NCI-H2196 (cell line): ENCODE measurements around the gene PALB2.

Experiments
- DNase-seq: peaks from one replicate; lab custom pipeline; 2025; ENCODE audit not compliant: unreplicated experiment; lab: John Stamatoyannopoulos, UW

The PALB2 gene

DNA sequence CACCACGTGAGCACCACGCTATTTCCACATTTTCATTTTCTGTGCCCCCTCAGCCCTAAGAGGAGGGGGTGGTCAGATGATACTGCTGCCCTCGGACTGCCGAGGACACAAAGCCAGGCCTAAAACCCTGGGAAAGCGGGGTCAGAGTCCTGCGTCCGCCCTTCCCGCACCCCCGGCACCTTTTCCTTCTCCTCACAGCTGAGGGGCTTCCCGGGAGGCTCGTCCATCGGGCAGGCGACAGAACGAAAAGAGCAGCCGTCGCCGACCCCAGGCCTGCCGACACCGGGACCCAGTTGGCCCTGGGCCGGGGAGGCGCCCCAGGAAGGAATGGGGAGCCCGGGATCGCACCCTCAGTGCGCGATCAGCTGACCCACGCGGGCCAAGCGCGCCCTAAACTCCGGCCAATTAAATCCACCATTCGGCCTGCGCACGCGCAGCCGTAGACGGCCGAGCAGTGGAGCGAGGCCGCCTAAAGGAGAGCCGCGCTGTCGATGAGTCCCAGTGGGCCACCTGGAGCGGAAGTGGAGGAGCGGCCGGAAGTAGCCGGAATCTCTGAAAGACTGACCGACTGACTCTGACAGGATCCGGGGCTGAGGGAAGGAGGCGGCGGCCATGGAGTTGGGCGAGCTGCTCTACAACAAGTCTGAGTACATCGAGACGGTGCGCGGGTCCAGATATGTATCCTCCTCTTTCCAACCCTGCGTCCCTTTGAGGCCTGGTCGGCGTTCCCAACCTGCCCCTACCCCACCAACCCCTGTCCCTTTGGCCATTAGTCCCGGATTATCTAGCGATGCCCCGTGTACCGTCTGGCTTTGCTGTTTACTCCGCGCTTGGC, at the start of gene PALB2, which contains the start of gene DCTN5:
PALB2 (minus strand) TSS at position 380 of the 835 bp plus-strand sequence; CDS start at position 227, 153 bp downstream.
DCTN5 (plus strand) TSS at position 536 of the 835 bp plus-strand sequence; CDS start at position 613, 77 bp downstream.
- peak; percentile 95 for DNase-seq

DNA sequence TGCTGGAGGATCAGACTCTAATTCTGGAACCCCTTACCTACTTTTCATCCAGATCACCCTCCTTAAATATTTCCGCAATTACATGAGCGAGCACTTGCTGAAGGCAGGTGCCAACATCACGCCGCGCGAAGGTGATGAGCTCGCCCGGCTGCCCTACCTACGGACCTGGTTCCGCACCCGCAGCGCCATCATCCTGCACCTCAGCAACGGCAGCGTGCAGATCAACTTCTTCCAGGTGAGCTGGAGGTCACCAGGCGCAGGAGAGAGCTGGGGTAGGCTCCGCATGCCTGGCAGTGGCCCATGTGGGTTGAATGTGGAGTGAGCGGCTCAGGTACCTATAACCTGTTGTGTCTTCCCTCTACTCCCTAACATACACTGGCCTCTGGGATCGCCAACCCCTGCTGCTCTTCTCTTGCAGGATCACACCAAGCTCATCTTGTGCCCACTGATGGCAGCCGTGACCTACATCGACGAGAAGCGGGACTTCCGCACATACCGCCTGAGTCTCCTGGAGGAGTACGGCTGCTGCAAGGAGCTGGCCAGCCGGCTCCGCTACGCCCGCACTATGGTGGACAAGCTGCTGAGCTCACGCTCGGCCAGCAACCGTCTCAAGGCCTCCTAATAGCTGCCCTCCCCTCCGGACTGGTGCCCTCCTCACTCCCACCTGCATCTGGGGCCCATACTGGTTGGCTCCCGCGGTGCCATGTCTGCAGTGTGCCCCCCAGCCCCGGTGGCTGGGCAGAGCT, 48.5 kb upstream of the PALB2 start:
- no peak for DNase-seq

DNA sequence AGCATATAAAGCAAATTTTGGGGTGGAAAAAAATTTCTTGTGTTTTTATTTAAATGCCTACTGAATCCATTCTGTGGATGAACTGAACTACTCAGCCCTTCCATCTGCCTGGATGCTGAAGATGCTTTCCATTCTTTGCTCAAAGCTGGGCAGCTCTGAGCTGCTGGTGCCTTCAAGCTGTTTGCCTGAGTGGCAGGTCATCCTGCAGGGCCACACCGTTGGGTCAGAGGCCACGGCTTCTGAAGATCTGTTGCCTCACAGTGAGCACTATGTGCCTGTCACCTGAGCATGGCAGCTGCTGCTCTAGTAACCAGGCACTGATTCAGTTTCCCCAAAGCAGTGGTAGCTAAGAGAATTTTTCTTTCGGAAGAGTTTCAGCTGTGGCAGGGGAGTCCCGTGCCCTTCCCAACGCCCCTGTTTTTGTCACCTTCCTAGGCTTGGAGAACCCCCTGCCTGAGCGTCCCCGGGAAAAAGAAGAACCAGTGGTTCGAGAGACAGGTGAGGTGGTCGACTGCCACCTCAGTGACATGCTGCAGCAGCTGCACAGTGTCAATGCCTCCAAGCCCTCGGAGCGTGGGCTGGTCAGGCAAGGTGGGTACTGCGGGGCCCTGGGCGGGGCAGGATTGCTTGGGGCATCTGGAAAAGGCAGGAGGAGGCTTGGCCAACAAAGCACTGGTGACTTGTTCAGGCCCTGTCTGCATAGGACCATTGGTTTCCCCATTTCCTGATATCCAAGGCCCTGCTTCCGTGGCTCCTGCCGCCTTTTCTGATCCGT, 46.1 kb upstream of the PALB2 start:
- no peak for DNase-seq

GRCh38 chr16:23683487-23683886, 42.4 kb upstream of the PALB2 start:
- no peak for DNase-seq

DNA sequence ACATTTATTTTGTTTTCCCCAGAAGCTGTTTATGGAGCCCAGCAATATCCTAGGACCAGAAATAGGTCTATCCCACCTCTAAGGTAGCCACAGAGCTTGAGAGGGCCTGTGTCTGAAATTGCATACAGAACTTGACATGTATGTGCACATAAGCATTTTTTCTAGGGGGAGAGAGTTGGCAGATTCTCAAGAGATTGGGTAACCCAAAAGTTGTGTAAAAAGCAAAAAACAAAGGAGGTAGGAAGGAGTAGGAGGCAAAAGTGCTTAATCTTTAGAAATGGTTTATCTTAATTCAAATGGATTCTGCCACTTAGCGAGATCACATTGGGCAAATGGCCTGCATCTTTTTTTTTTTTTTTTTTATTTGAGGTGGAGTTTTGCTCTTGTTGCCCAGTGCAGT, 41.1 kb upstream of the PALB2 start:
- DNase-seq: no peak

GRCh38 chr16:23679986-23680336, 38.9 kb upstream of the PALB2 start:
- DNase-seq: no peak

DNA sequence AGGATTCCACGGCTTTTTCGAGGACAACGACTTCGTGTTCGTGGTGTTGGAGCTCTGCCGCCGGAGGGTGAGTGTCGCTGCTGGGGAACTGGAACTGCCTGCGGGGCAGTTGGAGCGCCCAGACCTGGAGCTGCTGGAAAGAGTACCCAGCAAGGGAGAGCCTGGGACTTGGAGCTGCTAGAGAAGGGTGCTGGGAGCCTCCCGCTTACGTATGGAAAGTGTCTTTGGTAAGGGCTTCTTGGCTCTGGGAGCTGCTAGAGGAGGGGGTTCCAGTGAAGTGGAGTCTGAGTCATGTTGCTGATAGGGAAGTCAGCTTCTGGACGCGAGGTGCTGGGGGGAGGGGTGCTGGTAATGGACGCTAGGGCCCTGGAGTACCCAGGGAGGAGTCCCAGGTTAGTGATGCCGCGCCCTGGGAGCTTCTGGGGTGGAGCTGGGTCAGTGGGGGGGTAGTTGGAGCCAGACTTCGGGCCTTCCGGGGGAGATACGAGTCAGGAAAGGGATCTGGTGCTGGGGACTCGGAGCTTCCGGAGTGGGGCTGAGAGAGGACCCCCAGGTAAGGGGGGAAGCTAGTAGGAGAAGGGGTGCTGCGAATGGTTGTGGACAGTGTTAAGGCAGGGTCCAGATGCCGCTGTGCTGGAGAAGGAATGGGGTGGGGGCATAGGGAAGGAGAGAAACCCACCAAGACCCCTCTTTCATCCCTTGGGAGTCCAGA, 38.3 kb upstream of the PALB2 start:
- no peak for DNase-seq

DNA sequence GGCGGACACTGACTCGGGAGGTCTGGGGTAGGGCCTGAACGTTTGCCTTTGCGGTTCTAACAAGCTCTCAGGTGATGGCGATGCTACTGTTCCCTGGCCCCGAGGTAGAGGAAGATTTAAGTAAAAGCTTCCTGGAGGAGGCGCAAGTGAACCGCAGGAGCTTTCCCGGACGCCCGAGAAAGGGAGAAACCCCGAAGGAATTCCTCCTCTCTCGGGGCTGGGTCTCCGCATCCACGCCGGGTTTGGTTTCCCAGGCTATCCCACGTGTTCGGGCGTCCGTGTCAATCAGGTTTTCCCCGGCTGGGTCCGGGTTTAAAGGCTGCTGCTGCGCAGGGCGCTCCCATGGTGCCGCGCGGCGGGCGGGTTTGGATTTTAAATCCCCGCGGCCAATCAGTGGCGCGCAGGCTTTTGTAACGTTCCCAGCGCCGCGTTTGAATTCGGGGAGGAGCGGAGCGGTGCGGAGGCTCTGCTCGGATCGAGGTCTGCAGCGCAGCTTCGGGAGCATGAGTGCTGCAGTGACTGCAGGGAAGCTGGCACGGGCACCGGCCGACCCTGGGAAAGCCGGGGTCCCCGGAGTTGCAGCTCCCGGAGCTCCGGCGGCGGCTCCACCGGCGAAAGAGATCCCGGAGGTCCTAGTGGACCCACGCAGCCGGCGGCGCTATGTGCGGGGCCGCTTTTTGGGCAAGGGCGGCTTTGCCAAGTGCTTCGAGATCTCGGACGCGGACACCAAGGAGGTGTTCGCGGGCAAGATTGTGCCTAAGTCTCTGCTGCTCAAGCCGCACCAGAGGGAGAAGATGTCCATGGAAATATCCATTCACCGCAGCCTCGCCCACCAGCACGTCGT, 37.5 kb upstream of the PALB2 start, which contains the start of gene PLK1:
PLK1 (plus strand) TSS at position 460 of the 844 bp plus-strand sequence; CDS start at position 504, 44 bp downstream.
- DNase-seq: peak; percentile 90

GRCh38 chr16:23676924-23677480, 35.9 kb upstream of the PALB2 start:
- no peak for DNase-seq

- no peak for DNase-seq
These were observed 33.0 kb upstream of the PALB2 start for GRCh38 chr16:23673971-23674614.

DNA sequence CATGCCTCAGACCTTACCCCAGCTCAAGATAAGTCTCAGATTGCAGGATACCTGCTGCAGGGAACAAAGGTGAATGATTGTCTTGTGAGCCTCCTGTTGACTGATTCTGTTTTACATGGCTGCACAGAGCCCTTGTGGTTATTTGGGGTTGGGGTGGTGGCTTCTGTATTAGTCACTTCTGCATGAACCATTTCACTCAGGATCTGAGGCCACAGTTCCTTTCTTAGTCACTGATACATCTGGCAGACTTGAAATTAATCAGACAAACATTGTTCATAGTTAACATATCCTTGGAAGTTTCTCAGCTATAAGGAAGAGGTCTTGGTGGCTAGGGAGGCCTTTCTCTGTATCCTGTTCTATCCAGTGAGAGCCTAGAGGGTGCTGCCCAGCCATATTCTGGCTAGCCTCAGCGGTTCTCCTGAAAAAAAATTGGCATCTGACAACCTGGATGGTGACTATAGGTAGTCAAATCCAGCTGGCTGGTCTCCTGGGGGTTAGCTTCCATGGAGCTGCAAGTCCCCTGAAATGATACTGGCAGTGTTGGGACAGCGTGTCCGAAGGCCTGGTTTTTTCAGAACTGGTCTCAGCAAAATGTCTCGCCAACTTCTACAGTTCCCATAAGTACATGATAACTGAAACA, 29.1 kb upstream of the PALB2 start:
- DNase-seq: no peak

GRCh38 chr16:23668873-23669272, 27.8 kb upstream of the PALB2 start:
- DNase-seq: no peak

GRCh38 chr16:23668225-23668624, 27.1 kb upstream of the PALB2 start:
- no peak for DNase-seq

GRCh38 chr16:23667355-23667659, 26.2 kb upstream of the PALB2 start:
- no peak for DNase-seq

DNA sequence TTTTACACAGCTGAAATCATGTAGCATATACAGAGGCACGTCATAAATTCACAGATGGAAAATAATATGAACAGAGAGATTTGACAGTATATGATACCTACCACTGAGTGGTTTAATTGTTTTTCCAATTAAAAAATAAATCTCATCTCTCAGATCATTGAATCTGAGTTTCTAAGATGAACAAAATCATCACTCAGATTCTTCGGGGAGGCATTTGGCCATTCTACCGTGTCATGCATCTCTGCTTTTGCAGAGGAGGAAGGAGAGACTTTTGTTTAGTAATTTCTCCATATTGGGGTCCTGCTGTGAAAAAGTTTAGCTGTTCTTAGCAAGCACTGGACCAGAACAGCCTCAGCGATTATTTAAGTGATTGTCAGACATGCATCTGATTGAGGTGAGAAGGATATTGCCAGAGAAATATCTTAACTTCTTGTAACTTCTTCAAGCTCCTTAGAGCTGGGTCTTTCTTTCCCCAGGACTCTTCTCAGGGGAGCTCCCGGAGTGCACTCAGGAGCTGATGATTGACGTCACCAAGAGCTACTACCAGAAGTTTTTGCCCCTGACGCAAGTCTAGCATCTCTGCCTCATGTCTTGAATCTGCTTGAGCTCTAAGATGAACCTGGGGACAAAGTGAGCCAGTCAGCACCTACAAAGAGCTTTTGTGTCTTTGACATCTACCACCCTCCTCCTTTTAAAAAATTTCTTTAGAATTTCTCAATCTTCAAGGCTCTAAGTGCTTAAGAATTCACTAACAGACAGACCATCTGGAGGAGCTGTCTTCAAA, 25.7 kb upstream of the PALB2 start:
- no peak for DNase-seq

- DNase-seq: no peak
These were observed 22.8 kb upstream of the PALB2 start for GRCh38 chr16:23663918-23664317.

DNA sequence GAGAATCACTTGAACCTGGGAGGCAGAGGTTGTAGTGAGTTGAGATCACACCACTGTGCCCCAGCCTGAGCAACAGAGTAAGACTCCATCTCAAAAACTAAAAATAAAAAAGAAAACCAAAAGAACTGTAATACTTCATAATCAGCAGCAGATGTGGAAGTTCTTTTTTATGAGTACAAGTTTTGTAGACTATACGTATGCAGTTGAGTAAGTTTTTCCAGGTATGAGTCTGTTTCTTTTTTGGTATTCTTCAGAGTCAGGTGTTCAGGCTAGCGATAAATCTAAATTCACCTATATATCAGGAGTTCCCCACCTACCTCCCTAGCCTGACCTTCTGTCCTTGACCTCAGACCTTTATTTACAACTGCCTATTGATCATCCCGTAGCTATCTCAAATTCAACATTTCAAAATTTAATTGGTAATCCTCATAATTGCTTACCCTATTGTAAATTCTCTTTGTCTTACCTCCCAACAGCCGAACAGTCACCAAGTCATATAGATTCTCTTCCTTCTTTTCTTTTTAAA, 10.9 kb upstream of the PALB2 start:
- no peak for DNase-seq
